Stimulated activated CD4-positive, alpha-beta T cell treated with anti-CD3 and anti-CD28 coated beads, Interleukin-15, amount 100 ng/mL, for 48 hours (primary cell): ENCODE measurements around the gene OR5B2.
"Not testable (repeated sequence)": the region's sequence is repeated elsewhere in the genome, so short reads cannot be mapped to it uniquely, and the experiment has no call there.

Experiments
- DNase-seq, 2 donors: peaks; one replicate each; pipeline ENCODE4 v3.0.0-alpha.2; 2020; ENCODE audit warnings: low read depth in 2 of 2

The OR5B2 gene

DNA sequence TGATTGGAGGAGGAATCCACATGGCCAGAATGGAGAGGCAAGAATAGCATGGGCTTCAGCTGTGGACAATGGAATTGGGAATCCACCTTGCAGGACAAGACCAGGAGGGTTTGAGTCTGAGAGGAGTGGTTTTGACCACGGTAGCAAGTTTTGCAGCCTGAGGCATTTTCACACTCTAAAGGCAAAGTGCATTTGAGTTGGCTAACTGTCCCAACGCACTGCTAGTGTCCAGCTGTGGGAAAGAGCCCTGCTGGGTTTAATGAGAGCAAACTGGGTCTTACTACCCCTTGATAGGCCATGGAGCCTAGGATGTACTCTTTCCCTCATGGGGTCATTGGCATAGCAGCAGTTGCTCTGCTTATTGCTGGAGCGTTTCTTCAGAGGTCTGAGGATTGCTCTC is at the start of gene OR5B2:
Gene OR5B2 (minus strand): TSS at position 101 of the 400 bp plus-strand sequence. CDS start 4,860 bp downstream, outside the sequence.
- no peak for DNase-seq

DNA sequence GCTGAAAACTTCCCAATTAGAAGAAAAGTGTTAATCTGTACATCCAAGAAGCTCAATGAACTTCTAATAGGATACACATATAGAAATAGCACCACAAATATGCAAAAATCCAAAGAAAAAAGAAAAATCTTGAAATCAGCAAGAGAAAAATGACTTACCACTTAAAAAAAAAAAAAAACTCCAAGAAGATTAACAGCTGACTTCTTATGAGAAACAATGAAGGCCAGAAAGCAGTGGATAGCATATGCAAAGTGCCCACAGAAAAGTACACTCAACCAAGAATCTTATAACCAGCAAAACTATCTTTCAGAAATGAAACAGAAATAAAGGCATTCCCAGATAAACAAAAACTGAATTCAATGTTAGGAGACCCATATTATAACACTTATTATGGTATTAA is 44.0 kb upstream of the OR5B2 start:
- DNase-seq: no peak

DNA sequence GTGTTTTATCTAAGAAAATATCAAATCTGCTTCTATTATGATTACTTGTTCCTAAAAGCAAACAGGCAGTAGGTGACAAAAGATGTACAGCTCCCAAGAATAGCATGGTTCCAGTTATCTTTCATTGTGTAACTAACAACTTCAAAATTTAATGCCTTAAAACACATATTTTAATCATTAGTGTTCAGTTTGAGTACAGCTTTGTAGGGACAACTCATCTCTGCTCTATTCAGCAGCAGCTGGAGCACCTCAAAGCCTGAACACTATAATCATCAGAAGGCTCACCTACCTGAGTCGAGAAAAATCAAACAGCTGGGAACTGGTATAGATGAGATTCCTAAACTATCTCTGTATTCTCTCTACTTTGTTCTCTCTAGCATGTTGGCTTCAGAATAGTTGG is 38.4 kb upstream of the OR5B2 start:
- DNase-seq: no peak

DNA sequence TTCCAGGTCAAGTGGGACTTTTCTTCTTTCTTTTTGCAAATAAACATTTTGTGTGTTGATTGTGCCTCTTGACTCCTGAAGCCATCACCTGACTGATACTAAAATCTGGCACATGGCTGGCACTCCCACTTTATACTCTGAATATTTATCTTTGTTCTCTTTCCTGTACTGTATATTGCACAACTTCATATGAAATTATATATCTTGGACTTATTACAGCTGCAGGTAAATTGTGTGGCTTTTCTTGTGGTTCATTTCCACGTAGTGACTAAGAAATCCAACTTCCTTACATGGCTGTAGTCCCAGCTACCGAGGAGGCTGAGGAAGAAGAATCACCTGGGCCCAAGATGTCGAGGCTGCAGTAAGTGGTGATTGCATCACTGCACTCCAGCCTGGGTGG is 37.8 kb upstream of the OR5B2 start:
- DNase-seq: no peak

DNA sequence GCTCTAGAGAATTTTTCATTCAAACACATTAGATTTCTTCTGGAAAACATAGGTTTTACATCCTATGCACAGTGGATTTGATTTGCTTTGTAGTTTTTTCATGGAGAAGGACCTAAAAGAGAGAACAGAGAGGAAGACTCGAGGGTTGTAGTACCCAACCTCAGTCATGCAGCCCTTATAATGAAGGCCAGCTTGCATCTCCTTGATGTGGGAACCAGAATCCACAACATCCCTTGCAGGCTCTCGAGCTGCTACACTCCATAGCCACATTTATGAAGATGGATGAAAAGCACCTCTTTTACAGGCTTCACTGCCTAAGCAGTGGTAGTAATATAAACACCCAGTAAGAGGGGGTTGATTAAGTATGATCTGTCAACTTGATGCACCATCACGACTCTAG is 23.7 kb upstream of the OR5B2 start:
- no peak for DNase-seq

DNA sequence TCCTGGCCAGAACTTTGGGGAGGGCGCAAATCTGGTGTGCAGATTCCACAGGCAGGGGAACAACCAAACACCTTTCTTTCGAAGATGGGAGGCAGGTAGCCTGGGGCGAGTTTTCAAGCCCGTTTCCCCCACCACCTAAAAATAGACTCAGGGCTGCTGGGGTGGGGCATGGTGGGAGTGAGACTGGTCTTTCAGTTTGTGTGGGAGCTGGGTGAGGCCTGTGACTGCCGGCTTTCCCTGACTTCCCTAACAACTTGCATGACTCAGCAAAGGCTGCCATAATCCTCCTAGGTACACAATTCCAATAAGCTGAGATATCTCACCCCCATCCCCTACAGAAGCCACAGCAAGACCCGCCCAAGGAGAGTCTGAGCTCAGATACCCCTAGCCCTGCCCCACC is 18.4 kb upstream of the OR5B2 start:
- DNase-seq: no peak

DNA sequence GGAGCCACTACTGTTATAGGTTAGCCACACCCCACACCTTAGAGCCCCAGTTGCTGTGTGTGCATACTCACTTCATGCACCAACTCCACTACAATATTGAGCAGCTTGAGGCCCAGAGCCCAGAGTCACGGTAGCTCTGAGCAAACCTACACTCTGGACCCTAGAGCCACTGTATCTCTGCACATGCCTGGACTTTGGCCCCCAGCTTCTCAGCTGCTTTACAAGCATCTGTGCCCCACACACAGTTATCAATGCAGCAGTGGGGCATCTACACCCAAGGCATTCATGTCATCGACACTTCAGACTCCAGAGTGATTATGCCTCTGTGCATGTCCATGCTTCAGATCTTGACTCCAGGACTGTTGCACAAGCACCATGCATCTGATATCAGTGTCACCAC is 16.4 kb upstream of the OR5B2 start:
- no peak for DNase-seq

DNA sequence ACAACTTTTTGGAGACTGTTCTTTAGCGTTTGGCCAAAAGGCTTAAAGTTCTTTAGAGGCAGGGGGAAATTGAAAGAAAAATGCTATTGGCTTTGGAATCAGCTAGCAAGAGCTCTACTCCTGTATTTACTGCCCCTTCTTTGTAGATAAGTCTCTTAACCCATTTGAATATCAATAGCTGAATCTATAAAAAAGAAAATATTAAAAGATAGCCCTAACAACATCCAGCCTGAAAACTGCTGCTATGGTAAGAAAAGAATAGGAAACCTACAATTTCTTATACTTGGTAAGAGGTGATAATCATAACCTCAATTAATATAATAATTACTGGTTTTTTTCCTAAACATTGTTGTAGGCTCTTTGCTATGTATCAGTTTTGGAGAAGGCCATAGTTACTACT is 14.2 kb upstream of the OR5B2 start, which contains the start of gene OR5B12:
Gene OR5B12 (minus strand): TSS at position 101 of the 400 bp plus-strand sequence. CDS start 2,085 bp downstream, outside the sequence.
- no peak for DNase-seq

DNA sequence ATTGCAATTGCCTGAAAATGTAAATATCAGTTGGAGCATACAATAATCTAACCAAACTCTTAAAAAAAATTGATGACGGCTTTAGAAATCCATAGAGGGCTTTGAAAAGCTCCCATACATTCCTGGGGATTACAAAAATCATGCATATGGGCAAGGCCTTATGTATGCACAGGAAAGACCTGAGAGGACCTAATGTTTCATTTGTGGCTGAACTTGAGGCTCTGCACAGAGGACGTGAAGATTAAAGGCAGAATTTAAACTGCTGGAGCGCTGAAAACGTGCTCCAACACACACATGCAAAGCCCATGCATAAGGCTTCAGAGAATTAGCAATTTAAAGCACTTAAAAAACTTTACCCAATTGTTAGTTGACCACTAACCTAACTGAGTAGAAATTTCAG is 10.6 kb upstream of the OR5B2 start:
- DNase-seq: no peak

DNA sequence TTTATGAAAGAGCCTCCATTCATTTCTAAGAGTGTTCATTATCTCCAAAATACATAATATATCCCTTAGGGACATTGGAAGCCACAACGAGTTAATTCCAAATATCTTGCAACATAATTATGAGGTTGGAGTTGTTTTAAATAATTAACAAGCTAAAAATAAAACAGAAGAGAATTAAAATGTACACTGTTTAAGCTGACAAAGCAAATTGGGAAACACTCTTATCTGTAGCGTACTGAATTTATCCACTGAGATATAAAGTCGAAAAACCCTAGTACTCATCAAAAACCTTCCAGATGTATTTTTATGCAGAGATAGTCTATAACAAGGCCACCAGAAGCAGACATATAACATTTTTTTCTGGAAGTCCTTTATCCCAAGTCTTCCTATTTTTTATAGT is 6.3 kb upstream of the OR5B2 start:
- DNase-seq: no peak

DNA sequence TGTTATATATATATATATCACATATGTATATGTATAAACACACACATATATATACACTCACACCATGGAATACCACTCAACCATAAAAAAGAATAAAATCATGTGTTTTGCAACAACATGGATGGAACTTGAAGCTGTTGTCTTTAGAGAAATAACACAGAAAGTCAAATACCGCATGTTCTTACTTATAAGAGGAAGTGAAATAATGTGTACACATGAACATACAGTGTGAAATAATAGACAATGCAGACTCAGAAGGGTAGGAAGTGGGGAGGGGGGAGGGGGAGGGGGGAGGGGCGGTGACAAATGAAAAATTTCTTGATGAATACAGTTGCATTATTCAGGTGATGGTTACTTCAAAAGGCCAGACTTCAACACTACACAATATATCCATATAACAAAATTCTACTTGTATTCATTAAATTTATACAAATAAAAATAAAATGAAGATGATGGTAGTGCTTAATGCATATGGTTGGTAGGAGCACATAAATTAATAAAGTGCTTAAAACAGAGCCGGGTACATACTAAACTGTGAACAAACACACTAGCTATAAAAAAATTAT is 5.8 kb upstream of the OR5B2 start:
- DNase-seq: no peak

DNA sequence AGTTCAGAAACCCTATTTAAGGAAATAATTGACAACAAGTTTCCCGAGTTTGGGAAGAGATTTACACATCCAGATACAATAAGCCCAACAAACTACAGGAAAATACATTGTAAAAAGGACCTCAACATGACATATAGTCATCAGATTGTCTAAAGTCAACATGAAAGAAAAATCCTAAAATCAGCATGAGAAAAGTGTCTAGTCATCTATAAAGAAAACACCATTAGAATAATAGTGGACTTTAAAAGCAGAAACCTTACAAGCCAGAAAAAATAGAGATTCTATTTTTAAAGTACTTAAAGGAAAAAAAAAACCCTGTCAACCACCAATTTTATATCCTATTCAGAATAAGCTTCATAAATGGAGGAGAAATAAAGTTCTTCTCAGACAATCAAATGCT is 1.4 kb upstream of the OR5B2 start:
- no peak for DNase-seq

DNA sequence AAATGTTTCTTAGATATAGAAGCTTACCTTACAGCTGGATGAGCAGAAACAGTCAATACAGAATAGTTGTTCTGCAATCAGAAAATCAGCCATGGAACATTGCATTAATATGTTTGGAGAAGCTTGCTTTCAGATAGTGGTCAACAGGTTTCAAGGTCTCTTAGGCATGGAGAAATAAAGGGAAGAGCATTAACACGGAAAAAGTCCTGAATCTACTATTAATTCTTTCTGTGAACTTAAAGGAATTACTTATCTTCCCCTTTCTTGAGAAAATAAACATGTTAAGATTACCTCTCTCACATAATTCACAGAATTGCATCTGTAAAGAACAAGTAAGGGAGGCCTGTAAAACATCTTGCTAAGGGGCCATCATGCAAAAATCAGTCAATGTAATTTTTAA is 21.1 kb downstream of the OR5B2 start, which contains the start of gene OR5B3:
Gene OR5B3 (minus strand): TSS at position 101 of the 400 bp plus-strand sequence. CDS start 3,465 bp downstream, outside the sequence.
- no peak for DNase-seq

DNA sequence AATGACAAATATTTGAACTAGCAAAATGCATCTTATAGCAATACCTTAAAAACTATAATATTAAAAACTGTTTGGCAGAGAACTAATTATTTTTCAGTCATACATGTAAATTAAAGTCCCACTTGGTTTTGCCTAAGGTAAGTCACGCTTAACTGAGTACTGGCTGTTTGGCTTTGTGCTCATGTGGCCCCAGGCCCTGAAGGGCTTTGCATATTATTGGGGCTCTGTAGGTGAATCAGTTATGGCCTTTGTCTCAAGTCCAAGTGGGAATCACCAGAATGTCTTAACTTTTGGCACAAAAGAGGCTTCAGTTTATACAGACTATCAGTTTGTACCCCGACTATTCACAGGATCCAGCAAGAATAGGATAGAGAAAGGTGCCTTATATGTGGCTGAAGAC is 28.3 kb downstream of the OR5B2 start:
- DNase-seq: not testable (repeated sequence)

DNA sequence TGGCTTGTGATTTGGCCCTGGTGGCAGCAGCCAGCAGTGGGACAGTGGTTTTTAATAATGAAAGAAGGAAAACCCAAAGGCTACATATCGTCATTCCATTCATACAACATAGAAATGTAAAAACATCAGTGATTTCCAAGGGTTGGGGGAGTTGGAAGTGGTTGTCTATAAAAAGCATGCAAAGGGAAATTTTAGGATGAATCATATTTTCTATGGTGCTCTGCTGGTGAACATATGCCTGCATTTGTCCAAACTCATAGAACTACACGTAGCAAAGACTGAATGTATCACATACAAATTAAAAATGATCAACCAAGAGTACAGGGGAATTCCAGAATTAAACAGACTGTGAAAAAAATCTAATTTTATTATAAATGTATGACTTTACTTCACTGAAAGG is 32.3 kb downstream of the OR5B2 start:
- no peak for DNase-seq

DNA sequence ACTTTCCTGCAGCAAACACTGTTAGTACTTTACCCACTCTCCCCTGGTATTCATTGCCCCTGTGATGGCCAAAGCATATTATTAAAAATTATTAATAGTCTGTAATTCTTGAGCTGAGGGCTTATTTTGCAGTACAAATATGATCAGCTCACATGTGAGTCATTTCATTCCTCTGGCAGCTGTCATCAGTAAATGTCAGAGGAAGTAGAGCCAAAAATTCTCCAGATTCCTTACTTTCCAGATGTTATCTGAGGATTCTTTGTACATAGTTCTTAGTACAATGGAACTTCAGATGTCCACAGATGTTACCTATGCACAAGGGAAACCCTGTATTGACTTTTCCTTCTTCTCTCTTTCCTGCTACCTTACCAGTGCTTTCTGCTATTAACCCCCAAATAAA is 33.7 kb downstream of the OR5B2 start:
- no peak for DNase-seq

DNA sequence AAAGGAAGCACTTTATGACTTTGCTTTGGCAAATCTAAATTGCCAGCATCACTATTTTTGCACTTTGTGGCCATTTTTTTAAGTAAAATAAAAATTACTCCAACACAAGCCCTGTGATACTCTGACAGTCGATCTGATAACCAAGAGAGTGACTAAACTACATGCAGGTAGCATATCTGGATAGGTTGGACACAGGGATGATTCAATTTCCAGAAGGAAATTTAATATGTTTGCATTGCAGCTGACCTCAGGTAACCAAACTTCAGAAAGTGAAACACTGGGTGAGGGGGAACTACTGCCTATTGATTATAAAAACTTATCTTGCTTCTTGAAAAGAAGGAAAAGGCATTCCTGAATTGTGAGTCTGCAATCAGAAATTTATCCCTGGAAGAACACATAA is 35.2 kb downstream of the OR5B2 start:
- no peak for DNase-seq

DNA sequence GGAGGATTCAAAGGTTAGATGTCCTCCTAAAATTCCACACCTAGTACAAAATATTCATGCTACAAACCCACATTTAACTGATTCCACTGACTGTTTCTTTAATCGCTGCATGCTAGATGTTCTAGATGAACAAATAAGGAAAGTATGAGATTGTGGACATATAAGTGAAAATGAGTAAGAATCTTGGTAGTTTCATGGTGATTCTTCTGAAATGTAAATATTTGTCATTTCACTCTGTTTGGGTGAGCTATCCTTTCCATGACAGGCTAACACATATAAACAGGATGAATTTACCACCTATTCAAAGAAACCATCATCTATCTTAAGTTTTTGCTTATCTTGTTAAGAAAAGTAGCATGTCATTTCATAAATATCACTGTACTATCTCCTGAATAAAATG is 36.0 kb downstream of the OR5B2 start:
- DNase-seq: no peak

DNA sequence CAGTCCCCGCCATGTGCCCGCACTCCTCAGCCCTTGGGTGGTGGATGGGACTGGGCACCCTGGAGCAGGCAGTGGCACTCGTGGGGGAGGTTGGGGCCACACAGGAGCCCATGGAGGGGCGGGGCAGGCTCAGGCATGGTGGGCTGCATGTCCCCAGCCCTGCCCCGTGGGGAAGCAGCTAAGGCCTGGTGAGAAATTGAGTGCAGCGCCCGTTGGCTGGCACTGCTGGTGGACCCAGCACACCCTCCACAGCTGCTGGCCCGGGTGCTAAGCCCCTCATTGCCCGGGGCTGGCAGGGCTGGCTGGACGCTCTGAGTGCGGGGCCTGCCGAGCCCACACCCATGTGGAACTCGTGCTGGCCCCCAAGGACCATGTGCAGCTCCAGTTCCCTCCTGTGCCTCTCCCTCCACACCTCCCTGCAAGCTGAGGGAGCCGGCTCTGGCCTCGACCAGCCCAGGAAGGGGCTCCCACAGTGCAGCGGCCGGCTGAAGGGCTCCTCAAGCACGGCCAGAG is 37.3 kb downstream of the OR5B2 start:
- DNase-seq: no peak
